H1 (cell line): ENCODE measurements around the gene PDE4B. TPM values are rescaled to one million over a fixed set of nuclear protein-coding genes. Genes with fewer than 3 reads are reported as not detected.
A peak's percentile ranks its signal among the peaks of the same experiment; 100 is the strongest.

ENCODE experiments used
- CTCF ChIA-PET: fragments of 300-600 bp; sonication (Branson Sonifier 250); formaldehyde crosslinking; loops from one replicate; lab custom pipeline; 2021; ENCODE audit not compliant: partially characterized antibody; lab: Charles Lee
- POLR2A ChIA-PET: fragments of 300-600 bp; sonication (Branson Sonifier 250); formaldehyde crosslinking; loops from one replicate; lab custom pipeline; 2021; ENCODE audit warnings: inconsistent platforms; ENCODE audit not compliant: partially characterized antibody; lab: Charles Lee
- DNase-seq, 2 experiments: peaks; one replicate each; pipeline versions ENCODE4 v3.0.0 to v3.0.0-alpha.2; 2010 to 2022; ENCODE audit warnings: low spot score in 2 of 2, low read depth in 1 of 2, mixed read lengths in 1 of 2
- FAIRE-seq: peaks from 2 replicates; lab custom pipeline; 2011; peaks lifted over from hg19 to GRCh38; lab: Jason Lieb, UNC
- H2AFZ ChIP-seq: 2 replicates; pipeline ENCODE4 v1.8.1; 2012; ENCODE audit warnings: low read length, inconsistent platforms
- H2AK5ac ChIP-seq: 2 replicates; pipeline ENCODE4 v1.6.1; 2013; ENCODE audit warnings: low read depth, low read length
- H2BK120ac ChIP-seq: replicated peaks from 2 replicates; pipeline ENCODE3; 2013; ENCODE audit warnings: low read depth, low read length, inconsistent platforms
- H2BK12ac ChIP-seq: 2 replicates; pipeline ENCODE4 v1.6.1; 2013; ENCODE audit warnings: low read depth, low read length
- H2BK15ac ChIP-seq: 2 replicates; pipeline ENCODE4 v1.6.1; 2013; ENCODE audit warnings: low read length
- H2BK20ac ChIP-seq: 2 replicates; pipeline ENCODE4 v1.6.1; 2013; ENCODE audit warnings: low read length
- H2BK5ac ChIP-seq: 2 replicates; pipeline ENCODE4 v1.6.1; 2013; ENCODE audit warnings: low read depth, low read length
- H3K14ac ChIP-seq: 2 replicates; pipeline ENCODE4 v1.6.1; 2013; ENCODE audit warnings: inconsistent platforms; ENCODE audit not compliant: insufficient read length
- H3K18ac ChIP-seq: 2 replicates; pipeline ENCODE4 v1.6.1; 2013; ENCODE audit warnings: low read length; ENCODE audit errors: extremely low read depth
- H3K23ac ChIP-seq: 2 replicates; pipeline ENCODE4 v1.6.1; 2013; ENCODE audit warnings: inconsistent platforms; ENCODE audit not compliant: insufficient read length
- H3K23me2 ChIP-seq: 2 replicates; pipeline ENCODE4 v1.6.1; 2013; ENCODE audit warnings: low read depth, low read length
- H3K27ac ChIP-seq: 2 replicates; pipeline ENCODE4 v1.6.1; 2011; ENCODE audit warnings: low read depth, low read length, inconsistent platforms
- H3K27me3 ChIP-seq, 4 experiments: replicated peaks in 1 of 4; 1 replicate in 1 of 4; 2 replicates in 3 of 4; pipeline versions ENCODE4 v1.6.1 to v1.8.1; 2011 to 2013; ENCODE audit warnings: low read length in 3 of 4, mild to moderate bottlenecking in 3 of 4, inconsistent platforms in 2 of 4, mixed read lengths in 2 of 4, moderate library complexity in 1 of 4; ENCODE audit not compliant: control insufficient read depth in 3 of 4, insufficient read depth in 3 of 4; ENCODE audit errors: extremely low read depth in 1 of 4
- H3K36me3 ChIP-seq, 4 experiments: 2 replicates each; pipeline versions ENCODE4 v1.6.1 to v1.8.1; 2011 to 2013; ENCODE audit warnings: mild to moderate bottlenecking in 4 of 4, low read length in 3 of 4, moderate library complexity in 2 of 4, control low read depth in 1 of 4, inconsistent platforms in 1 of 4; ENCODE audit not compliant: insufficient read depth in 4 of 4, control insufficient read depth in 2 of 4
- H3K4ac ChIP-seq: replicated peaks from 2 replicates; pipeline ENCODE3; 2013; ENCODE audit warnings: low read length, low read depth, mixed read lengths, inconsistent platforms; ENCODE audit not compliant: insufficient read length
- H3K4me1 ChIP-seq, 4 experiments: replicated peaks in 1 of 4; 1 replicate in 1 of 4; 2 replicates in 3 of 4; pipeline versions ENCODE4 v1.6.1 to v1.8.1; 2011 to 2013; ENCODE audit warnings: low read length in 3 of 4, inconsistent platforms in 2 of 4, mixed read lengths in 1 of 4; ENCODE audit not compliant: insufficient read depth in 4 of 4, control insufficient read depth in 3 of 4
- H3K4me2 ChIP-seq, 2 experiments: 2 replicates each; pipeline versions ENCODE4 v1.6.1 to v1.8.1; 2011 to 2013; ENCODE audit warnings: low read depth in 2 of 2, low read length in 2 of 2, control low read depth in 1 of 2, inconsistent platforms in 1 of 2, mild to moderate bottlenecking in 1 of 2; ENCODE audit not compliant: insufficient read depth in 1 of 2
- H3K4me3 ChIP-seq, 4 experiments: fragments of 200-600, 300-600 bp in 1 of 4; sonication (generic), shearing (Covaris generic), sonication (Bioruptor Twin) in 1 of 4; 2 replicates each; pipeline versions ENCODE4 v1.5.1 to v1.8.1; 2011 to 2016; ENCODE audit warnings: low read length in 4 of 4, low read depth in 3 of 4, control low read depth in 2 of 4, inconsistent platforms in 2 of 4, mild to moderate bottlenecking in 2 of 4, mixed read lengths in 1 of 4, moderate library complexity in 1 of 4; ENCODE audit not compliant: insufficient read depth in 2 of 4; ENCODE audit errors: extremely low read depth in 1 of 4
- H3K56ac ChIP-seq: replicated peaks from 2 replicates; pipeline ENCODE3; 2013; ENCODE audit warnings: low read depth, mild to moderate bottlenecking, mixed read lengths, low read length, inconsistent platforms; ENCODE audit not compliant: insufficient read length
- H3K79me1 ChIP-seq: 2 replicates; pipeline ENCODE4 v1.6.1; 2013; ENCODE audit warnings: low read depth, low read length, control low read depth
- H3K79me2 ChIP-seq, 2 experiments: 2 replicates each; pipeline versions ENCODE4 v1.6.1 to v1.8.1; 2012 to 2013; ENCODE audit warnings: low read length in 2 of 2, mild to moderate bottlenecking in 2 of 2, inconsistent platforms in 1 of 2; ENCODE audit not compliant: insufficient read depth in 2 of 2, control insufficient read depth in 1 of 2
- H3K9ac ChIP-seq, 4 experiments: replicated peaks in 1 of 4; 1 replicate in 1 of 4; 2 replicates in 3 of 4; pipeline versions ENCODE4 v1.6.1 to v1.8.1; 2011 to 2013; ENCODE audit warnings: low read depth in 3 of 4, low read length in 3 of 4, control low read depth in 2 of 4, mild to moderate bottlenecking in 2 of 4, moderate library complexity in 2 of 4, inconsistent platforms in 1 of 4; ENCODE audit errors: extremely low read depth in 1 of 4
- H3K9me3 ChIP-seq, 2 experiments: 2 replicates each; pipeline versions ENCODE4 v1.6.1 to v1.8.1; 2012 to 2013; ENCODE audit warnings: mild to moderate bottlenecking in 2 of 2, moderate library complexity in 2 of 2, control low read depth in 1 of 2, inconsistent platforms in 1 of 2, low read depth in 1 of 2, low read length in 1 of 2, mixed read lengths in 1 of 2; ENCODE audit not compliant: insufficient read depth in 2 of 2
- H4K20me1 ChIP-seq, 2 experiments: replicated peaks in 1 of 2; 2 replicates each; pipeline versions ENCODE3 to v1.8.1; 2011 to 2013; ENCODE audit warnings: inconsistent platforms in 2 of 2, low read length in 2 of 2, mild to moderate bottlenecking in 1 of 2; ENCODE audit not compliant: insufficient read depth in 2 of 2, control insufficient read depth in 1 of 2
- H4K5ac ChIP-seq: 2 replicates; pipeline ENCODE4 v1.6.1; 2013; ENCODE audit warnings: low read length, low read depth, mixed read lengths, inconsistent platforms; ENCODE audit not compliant: insufficient read length
- H4K8ac ChIP-seq: 2 replicates; pipeline ENCODE4 v1.8.0; 2013; ENCODE audit warnings: mild to moderate bottlenecking, moderate library complexity, low read length, inconsistent platforms; ENCODE audit not compliant: insufficient read depth; ENCODE audit errors: extremely low read depth
- H4K91ac ChIP-seq: replicated peaks from 2 replicates; pipeline ENCODE3; 2013; ENCODE audit warnings: low read length, mixed read lengths, inconsistent platforms; ENCODE audit not compliant: insufficient read length
- CTBP2 ChIP-seq: IDR thresholded peaks from 2 replicates; pipeline ENCODE4 v1.7.0; 2011; ENCODE audit warnings: borderline replicate concordance, mild to moderate bottlenecking, moderate library complexity, mixed read lengths, low read length; ENCODE audit not compliant: insufficient read depth, insufficient read length
- EGR1 ChIP-seq: IDR thresholded peaks from 2 replicates; pipeline ENCODE4 v1.6.1; 2011; ENCODE audit warnings: low read depth, low read length, borderline replicate concordance
- GTF2F1 ChIP-seq: IDR thresholded peaks from 2 replicates; pipeline ENCODE4 v1.6.1; 2012; ENCODE audit warnings: low read depth, low read length, improper control_type of control experiment, borderline replicate concordance
- PHF8 ChIP-seq: fragments of 200-600 bp; sonication (generic); conservative IDR thresholded peaks from 2 replicates; pipeline ENCODE4 v1.7.1; 2012; ENCODE audit warnings: low read depth, mild to moderate bottlenecking, inconsistent platforms, low read length, moderate library complexity
- POU5F1 ChIP-seq: IDR thresholded peaks from 2 replicates; pipeline ENCODE4 v1.6.1; 2011; ENCODE audit warnings: low read depth, mild to moderate bottlenecking, low read length, moderate library complexity
- SIX5 ChIP-seq: IDR thresholded peaks from 2 replicates; pipeline ENCODE4 v1.6.1; 2011; ENCODE audit warnings: mild to moderate bottlenecking, low read depth, low read length
- SP2 ChIP-seq: IDR thresholded peaks from 2 replicates; pipeline ENCODE4 v1.6.1; 2012; ENCODE audit warnings: mild to moderate bottlenecking, low read length, inconsistent platforms
- TAF1 ChIP-seq: IDR thresholded peaks from 2 replicates; pipeline ENCODE4 v1.6.1; 2011; ENCODE audit warnings: mild to moderate bottlenecking, low read depth, low read length
- TBP ChIP-seq: IDR thresholded peaks from 2 replicates; pipeline ENCODE4 v1.6.1; 2011; ENCODE audit warnings: low read depth, low read length, improper control_type of control experiment
- polyA plus RNA-seq, 7 experiments: library from polyadenylated mRNA; depleted of rRNA in 3 of 7; stranded (reverse) in 5 of 7; unstranded in 2 of 7; fragments of >200 nt in 5 of 7; fragments of 200-250 nt in 2 of 7; gene quantifications; 1 replicate in 5 of 7; 2 replicates in 1 of 7; 4 replicates in 1 of 7; pipeline versions ENCODE4 v1.2.1 to v1.2.3, GENCODE V29; 2011 to 2013; ENCODE audit warnings: missing spikeins in 2 of 7, mixed read lengths in 2 of 7
- total RNA-seq: library from RNA; stranded (reverse); fragmentation: NEBNext Ultra II Directional; extraction: Animal tissue kit (Norgen Biotek cat#: 25700); gene quantifications from 2 replicates; pipeline ENCODE4 v1.2.1, GENCODE V29; 2021
- TF ChIP-seq, protein P1 (sequence below): IDR thresholded peaks from 2 replicates; pipeline ENCODE4 v1.6.1; 2012; ENCODE audit warnings: low read length, inconsistent platforms
- TF ChIP-seq, protein P2 (sequence below): IDR thresholded peaks from 2 replicates; pipeline ENCODE4 v1.6.1; 2012; ENCODE audit warnings: inconsistent platforms
- TF ChIP-seq, protein P3 (sequence below): IDR thresholded peaks from 2 replicates; pipeline ENCODE4 v1.6.1; 2012; ENCODE audit warnings: inconsistent platforms

The PDE4B gene
- total and polyA plus RNA-seq, 2 of the 8 experiments (the other 6 are each of a cell fraction or from before 2014, with no cell fraction given): 5.0 to 15.1 TPM

DNA sequence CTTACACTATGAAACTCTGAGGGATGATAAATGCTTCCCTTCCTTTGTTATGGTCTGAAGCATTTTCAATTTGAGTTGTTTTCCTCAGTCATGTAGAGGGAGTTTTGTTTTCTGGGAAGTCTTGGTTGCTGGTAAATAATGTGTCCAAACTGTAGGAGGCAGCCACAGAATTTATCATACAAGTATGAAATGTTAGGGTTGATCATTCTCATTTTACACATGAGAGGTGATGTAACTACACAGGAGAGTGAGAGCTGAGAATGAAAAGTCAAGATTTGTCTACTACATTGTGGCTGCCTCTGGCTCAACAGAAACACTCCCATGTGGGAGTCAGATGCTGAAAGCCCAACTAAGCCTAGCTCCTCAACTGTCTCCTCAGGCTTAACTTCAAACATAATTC, 558.8 kb downstream of the PDE4B start:
- Histone ChIP-seq H3K14ac (no peak overlapping the region), H3K27ac (no peak overlapping the region), H2BK120ac (peak overlapping the region; percentile 62), H3K9ac (no peak overlapping the region), H4K91ac (no peak overlapping the region), H3K4me2 (no peak overlapping the region), H2BK5ac (0 out of 2 replicates have a peak overlapping the region, but pooled peaks have one; percentile 17), H4K8ac (no peak overlapping the region), H3K4me3 (no peak overlapping the region), H2BK15ac (no peak overlapping the region), H3K36me3 (no peaks in the 10 kb centered on the region), H3K79me1 (no peaks in the 10 kb centered on the region), H3K4ac (no peak overlapping the region), H2BK20ac (peak overlapping the region; percentile 80; the same call in 1 of the 2 replicates), H3K9me3 (no peaks in the 10 kb centered on the region), H3K79me2 (peaks cover 0 to 22% of the 10 kb centered on the region in 2 experiments; a peak in 3 of 4 replicates), H4K20me1 (no peaks in the 10 kb centered on the region), H4K5ac (no peak overlapping the region), H2BK12ac (peak overlapping the region; percentile 94), H2AFZ (no peak overlapping the region), H3K56ac (no peak overlapping the region), H3K4me1 (peaks cover 5 to 22% (median 15%) of the 10 kb centered on the region in 4 experiments), H3K23ac (no peak overlapping the region), H3K23me2 (no peaks in the 10 kb centered on the region), H3K27me3 (no peaks in the 10 kb centered on the region), H2AK5ac (no peak overlapping the region), H3K18ac (no peak overlapping the region)
- POLR2A ChIA-PET: interaction anchor here (0.9 to 1.3 kb wide), 2 partner anchors 13 to 19 kb away, joined by 3 to 4 read pairs; no protein-coding TSS in a partner anchor
- CTCF ChIA-PET: interaction anchor here (1.3 to 2.4 kb wide), 5 partner anchors 9 to 152 kb away, joined by 3 to 15 read pairs (median 7); no protein-coding TSS in a partner anchor
- no peak for TF ChIP-seq CTBP2
- TF ChIP-seq, protein P1, sequence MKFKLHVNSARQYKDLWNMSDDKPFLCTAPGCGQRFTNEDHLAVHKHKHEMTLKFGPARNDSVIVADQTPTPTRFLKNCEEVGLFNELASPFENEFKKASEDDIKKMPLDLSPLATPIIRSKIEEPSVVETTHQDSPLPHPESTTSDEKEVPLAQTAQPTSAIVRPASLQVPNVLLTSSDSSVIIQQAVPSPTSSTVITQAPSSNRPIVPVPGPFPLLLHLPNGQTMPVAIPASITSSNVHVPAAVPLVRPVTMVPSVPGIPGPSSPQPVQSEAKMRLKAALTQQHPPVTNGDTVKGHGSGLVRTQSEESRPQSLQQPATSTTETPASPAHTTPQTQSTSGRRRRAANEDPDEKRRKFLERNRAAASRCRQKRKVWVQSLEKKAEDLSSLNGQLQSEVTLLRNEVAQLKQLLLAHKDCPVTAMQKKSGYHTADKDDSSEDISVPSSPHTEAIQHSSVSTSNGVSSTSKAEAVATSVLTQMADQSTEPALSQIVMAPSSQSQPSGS: no peak
- no peak for TF ChIP-seq SP2
- TF ChIP-seq, protein P2, sequence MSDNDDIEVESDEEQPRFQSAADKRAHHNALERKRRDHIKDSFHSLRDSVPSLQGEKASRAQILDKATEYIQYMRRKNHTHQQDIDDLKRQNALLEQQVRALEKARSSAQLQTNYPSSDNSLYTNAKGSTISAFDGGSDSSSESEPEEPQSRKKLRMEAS: no peak
- no peak for TF ChIP-seq POU5F1
- TF ChIP-seq PHF8: no peak
- TF ChIP-seq TBP: no peak
- TF ChIP-seq GTF2F1: no peak
- no peak for TF ChIP-seq SIX5
- no peak for TF ChIP-seq EGR1
- TF ChIP-seq, protein P3, sequence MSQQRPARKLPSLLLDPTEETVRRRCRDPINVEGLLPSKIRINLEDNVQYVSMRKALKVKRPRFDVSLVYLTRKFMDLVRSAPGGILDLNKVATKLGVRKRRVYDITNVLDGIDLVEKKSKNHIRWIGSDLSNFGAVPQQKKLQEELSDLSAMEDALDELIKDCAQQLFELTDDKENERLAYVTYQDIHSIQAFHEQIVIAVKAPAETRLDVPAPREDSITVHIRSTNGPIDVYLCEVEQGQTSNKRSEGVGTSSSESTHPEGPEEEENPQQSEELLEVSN: no peak
- no peak for TF ChIP-seq TAF1
- FAIRE-seq (no peak), DNase-seq (no peak)
